Nucleus accumbens (tissue), 56 donors: ENCODE measurements around the gene PTPRE.

Source experiments
- DNase-seq, 56 donors: peaks; one replicate each; lab custom pipeline; 2025; lab: John Stamatoyannopoulos, UW

PTPRE gene

DNA sequence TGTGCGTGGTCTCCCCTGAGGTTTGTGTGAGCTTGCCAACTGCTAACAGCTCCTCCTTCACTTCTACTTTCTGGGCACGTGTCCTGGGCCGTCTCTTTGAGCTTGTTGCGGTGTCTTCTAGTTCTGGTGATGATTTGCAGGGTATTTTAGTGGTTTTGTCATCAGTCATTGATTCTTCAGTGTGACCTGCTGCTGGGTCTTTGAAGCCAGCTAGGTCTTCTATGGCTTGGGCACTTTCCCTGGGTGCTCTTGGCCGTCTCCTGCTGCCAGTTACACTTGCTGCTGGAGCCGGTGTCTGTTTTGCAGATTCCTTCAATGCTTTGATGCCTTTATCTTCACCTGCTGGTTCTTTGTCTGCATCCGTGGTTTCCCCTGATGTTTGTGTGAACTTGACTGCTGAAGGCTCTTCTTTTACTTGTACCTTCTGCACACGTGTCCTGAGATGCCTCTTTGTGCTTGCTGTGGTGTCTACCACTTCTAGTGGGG, 196.4 kb downstream of the PTPRE start:
- DNase-seq: no peak

- DNase-seq: no peak
These were observed 198.5 kb downstream of the PTPRE start for GRCh38 chr10:128105383-128105782.

GRCh38 chr10:128109707-128110106, 202.8 kb downstream of the PTPRE start:
- DNase-seq: no peak

GRCh38 chr10:128110339-128110738, 203.4 kb downstream of the PTPRE start:
- DNase-seq: no peak

DNA sequence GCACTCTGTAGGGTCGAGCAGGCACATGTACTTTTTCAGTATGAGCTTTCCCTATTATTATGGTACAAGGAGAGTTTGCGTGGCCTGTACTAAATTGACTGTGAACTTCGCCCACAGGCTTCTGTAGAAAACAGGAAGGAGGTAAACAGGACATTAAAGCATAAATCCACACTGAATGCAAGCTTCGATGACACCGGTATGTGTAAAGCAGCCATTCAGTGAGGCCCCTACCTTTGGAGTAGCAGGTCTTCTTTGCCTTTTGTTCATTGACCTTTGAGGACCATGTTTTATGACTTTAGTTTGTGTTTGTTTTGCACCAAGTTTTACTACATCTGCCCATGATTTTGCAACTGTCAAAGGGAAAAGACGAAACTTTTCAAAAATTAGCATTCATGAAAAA, 204.8 kb downstream of the PTPRE start:
- DNase-seq: no peak

GRCh38 chr10:128113026-128113425, 206.1 kb downstream of the PTPRE start:
- no peak for DNase-seq

GRCh38 chr10:128114901-128115300, 208.0 kb downstream of the PTPRE start:
- DNase-seq: no peak

- no peak for DNase-seq
These were observed 208.5 kb downstream of the PTPRE start for GRCh38 chr10:128115356-128115755.

GRCh38 chr10:128116187-128116586, 209.3 kb downstream of the PTPRE start:
- no peak for DNase-seq

DNA sequence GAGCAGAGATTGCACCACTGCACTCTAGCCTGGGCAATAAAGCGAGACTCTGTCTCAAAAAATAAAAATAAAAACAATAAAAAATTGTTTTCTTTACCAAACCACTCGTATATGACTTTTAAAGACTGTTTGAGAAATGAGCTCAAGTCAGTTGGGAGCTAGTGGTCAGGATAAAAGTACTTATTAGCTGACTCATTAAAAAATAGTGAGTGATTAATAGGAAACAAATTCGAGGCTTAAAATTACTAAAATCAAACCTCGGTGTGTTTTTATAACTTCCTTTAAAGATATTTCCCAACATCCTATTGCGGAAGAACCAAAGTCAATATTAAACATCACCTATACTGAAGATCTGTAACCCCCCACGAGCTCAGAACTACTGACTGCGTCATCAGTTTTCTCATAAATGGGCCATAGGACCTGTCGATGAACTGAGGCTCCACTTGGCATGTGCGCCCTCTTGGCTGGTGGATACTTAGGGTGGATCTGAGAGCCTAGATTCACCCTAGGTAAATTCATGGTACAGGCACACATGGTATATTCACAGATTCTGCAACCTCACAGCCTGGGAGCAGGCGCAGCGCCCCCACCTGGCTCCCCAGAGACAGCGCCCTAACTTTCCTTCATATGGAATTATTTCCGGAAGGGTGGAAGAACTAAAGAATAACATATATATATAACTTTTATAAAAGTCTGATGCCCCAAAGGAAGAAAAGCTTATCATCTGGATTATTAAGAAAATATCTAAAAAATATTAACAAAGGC, 210.1 kb downstream of the PTPRE start:
- DNase-seq: no peak

DNA sequence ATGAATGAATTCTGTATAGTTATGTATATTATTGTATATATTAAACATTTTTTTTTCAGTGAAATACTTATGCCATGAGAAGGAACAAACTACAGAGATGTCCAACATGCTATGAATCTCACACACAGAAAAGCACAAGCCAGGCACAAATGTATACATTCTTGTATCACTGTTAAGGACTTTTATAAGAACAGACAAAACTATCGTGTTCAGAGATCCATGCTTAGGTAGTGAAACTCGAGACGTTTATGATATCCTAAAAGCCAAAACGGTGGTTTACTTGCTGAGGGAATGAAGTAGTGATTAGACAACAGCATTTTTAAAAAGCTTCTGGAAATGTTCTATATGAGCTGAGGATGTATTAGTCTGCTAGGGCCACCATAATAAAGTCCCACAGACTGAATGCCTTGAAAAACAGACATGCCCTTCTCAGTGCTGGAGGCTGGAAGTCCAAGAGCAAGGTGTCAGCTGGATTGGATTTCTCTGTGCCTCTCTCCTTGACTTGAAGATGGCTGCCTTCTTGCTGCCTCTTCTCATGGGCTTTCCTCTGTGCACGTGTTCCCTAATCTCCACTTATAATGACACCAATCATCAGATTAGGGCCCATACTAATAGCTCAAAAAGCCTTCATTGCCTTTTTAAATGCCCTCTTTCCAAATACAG, 215.0 kb downstream of the PTPRE start:
- DNase-seq: no peak

GRCh38 chr10:128122931-128123330, 216.0 kb downstream of the PTPRE start:
- DNase-seq: no peak

DNA sequence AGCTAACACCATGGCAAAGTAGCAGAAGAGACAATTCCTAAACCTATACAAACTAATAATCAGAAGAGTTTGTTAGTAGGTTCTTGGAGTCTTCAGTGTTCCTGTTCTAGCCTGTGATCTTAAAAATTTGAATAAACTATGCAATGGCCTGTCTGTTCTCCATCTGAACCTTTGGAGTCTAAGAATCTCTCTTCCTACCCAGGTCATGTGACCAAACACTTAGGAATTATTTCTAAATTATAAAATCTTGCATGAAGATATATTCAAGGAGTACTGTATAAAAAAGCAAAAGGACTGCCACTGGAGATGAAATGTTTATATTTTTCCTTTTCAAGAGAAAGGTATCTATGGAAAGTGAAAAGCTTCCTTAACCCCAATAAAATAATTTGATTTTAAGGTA, 216.9 kb downstream of the PTPRE start:
- no peak for DNase-seq

DNA sequence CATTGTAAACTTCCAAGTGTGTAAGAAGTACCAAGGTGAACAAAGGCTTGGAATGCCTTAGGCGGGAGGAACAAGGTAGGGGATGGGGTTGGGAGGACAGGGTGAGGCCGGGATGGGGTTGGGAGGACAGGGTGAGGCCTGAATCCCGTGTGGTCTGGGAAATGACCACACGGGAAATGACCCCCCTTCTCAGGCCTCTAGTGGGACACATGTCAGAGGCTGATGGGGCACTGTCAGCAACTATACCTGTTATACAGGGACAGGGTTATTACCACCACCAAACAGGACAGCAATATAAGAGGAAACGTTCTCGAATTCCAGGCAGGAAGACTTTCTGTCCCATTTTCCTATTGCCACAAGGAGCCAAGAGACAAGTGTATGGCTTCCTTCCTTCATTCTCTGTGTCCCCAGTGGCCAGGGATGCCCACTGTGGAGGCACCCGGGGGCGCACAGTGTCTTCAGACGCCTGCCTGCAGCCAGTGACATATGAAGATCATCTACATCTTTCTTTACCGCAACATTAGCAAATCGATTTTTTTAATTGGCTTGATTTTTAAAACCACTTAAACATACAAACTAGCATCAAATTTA, 218.0 kb downstream of the PTPRE start:
- DNase-seq: no peak

DNA sequence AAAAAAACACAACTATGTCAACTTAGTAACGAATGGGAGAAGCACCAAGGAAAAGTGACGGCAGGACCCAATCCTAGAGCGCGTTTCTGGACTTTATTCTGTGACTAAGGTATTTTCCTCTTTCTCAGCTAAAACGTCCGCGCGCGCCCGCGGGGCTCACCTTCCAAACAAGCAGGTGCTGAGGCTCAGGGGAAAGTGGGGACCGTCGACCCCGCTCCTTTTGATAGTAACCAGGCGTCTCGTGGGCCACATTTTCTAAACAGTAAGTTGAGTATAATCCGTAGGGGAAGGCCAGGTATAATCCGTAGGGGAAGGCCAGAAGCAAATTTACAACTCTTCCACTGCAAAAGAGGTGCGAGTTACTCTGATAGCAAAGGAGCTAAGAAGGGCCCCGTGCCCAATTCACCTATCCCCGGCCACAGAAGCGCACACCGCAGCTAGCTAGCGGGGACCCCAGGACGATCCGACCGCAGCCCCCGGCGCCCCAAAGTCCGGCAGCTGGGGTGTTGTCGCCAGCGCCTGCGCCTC, 218.6 kb downstream of the PTPRE start:
- DNase-seq: no peak

- DNase-seq: peak in 48 of 56 donors; percentile 7 to 80 (median 43)
These were observed 219.3 kb downstream of the PTPRE start, which contains the start of gene MKI67 for GRCh38 chr10:128125944-128126764. Gene MKI67 (minus strand): TSS chr10:128126423. CDS start chr10:128125667, 756 bp downstream.

DNA sequence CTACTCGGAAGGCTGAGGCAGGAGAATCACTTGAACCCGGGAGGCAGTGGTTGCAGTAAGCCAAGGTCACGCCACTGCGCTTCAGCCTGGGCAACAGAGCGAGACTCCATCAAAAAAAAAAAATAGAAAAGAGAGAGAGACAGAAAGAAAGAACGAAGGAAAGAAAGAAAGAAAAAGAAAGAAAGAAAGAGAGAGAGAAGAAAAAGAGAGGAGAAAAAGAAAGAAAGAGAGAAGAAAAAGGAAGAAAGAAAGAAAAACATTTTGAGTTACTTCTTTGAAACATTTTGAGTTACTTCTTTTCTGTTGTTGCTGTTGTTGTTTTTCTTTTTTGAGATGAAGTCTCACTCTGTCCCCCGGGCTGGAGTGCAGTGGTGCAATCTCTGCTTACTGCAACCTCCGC, 221.7 kb downstream of the PTPRE start:
- DNase-seq: no peak

- DNase-seq: no peak
These were observed 223.1 kb downstream of the PTPRE start for GRCh38 chr10:128130051-128130450.
